AG09319 (cell line): ENCODE results near the gene KCNIP4.

Experiments
- DNase-seq: peaks from one replicate; pipeline ENCODE4 v3.0.0-alpha.2; 2010; ENCODE audit warnings: low read depth; ENCODE audit errors: extremely low read depth
- CTCF ChIP-seq: IDR thresholded peaks from 2 replicates; pipeline ENCODE4 v1.5.1; 2011; ENCODE audit warnings: low read depth, mild to moderate bottlenecking, inconsistent platforms, low read length, moderate library complexity

KCNIP4 gene

DNA sequence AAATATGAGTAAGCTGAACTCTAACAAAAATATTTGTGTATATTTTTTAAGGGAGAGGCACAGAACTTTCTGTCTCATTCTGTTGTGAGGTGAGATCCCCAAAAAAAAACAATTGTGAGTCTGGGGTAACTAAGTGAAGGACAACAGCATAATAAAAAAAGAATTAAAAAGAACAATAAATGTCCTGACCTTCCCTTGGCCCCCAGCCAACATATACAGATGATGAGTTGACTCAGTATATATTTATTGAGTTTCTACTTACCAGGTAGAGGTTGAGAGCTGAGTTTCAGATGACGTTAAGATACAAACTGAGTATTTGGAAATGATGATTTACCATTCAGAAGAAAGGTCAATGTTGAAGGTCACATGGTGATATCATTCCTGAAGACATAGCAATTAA is 239.5 kb downstream of the KCNIP4 start:
- TF ChIP-seq CTCF: no peak
- DNase-seq: no peak

- DNase-seq: no peak
- TF ChIP-seq CTCF: no peak
Measured at GRCh38 chr4:21699446-21699845, 249.1 kb downstream of the KCNIP4 start.

DNA sequence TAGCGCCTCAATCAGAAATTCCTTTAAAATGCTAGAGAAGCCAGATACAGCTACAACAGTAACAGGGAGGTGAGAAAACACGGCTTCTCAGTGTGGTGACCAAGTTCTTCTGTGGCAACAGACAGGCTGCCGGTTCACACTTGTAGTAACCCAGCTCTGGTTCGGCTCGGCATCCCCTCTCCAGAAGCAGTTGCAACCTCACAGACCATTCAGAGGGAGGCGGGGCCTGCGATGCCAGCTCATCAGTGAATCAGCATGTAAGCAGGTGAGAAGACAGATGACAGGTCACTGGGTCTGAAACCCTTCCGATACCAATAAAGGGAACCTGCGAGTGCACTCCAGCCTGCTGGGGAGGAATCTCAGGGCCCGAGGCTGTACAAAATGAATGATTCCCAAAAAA is 251.0 kb downstream of the KCNIP4 start:
- DNase-seq: no peak
- TF ChIP-seq CTCF: no peak

DNA sequence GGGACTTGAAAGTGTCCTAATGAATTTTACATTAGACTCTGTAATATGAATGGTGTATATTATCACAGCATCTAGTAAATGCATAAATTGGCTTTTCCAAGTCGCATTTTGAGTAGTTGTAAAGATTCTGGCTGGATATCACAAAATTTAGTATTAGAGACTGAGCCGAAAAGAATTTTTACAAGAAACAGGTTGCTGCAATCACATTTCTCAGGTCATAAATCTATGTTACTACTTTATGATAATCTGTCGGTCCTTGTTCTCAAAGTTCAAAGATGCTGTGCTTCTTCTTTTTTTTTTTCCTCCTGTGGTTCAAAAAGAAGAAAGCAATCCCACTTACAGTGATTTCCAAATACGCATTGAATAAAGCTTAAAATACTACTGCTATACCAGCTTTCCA is 253.4 kb downstream of the KCNIP4 start:
- no peak for DNase-seq
- TF ChIP-seq CTCF: no peak

DNA sequence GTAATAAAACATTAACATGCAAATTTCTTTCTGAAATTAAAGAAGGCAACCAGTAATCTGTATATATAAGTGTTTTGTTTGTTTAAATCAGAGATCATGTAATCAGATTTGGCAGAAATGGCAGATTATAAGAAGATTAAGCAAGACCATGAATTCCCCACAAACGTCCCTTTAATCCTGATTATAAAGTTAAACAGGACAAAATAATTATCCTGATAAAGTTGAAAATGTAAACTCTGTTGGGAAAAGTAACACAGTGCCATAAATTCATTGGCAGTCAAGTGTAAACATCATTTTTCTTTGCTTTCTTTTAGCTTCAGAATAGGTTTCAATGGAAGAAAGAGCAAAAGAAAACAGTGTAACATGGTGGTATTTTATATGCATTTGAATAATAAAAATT is 256.3 kb downstream of the KCNIP4 start:
- no peak for DNase-seq
- no peak for TF ChIP-seq CTCF

GRCh38 chr4:21688596-21689265 is 259.8 kb downstream of the KCNIP4 start:
- DNase-seq: no peak
- TF ChIP-seq CTCF: no peak

DNA sequence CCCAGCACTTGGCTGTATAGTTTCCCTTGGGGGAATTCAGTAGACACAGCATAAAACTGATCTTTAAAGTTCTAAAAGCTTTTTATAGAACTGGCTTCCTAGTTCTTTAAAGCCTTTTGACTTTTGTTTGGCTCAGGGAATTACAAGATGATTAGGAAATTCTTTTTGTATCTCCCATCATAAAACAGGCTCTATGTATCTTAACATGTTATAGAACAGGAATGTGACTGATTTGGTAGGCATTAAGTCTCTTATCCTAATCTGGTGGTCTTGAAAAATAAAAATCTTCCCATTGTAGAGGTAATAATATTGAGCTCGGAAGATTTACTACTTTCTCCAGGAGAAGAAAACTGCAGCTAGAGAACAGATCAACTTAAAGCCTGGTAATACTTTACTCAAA is 262.7 kb downstream of the KCNIP4 start:
- no peak for TF ChIP-seq CTCF
- DNase-seq: no peak
